Astrocyte (in vitro differentiated cells and primary cell): Measurements from ENCODE around the gene NDUFS2. TPM values are rescaled to one million over a fixed set of nuclear protein-coding genes. Genes with fewer than 3 reads are reported as not detected.

Source experiments
- DNase-seq: peaks from one replicate; pipeline ENCODE4 v3.0.0-alpha.2; 2010; ENCODE audit warnings: low read depth
- FAIRE-seq: peaks from 2 replicates; lab custom pipeline; 2011; peaks lifted over from hg19 to GRCh38; lab: Jason Lieb, UNC
- H2AFZ ChIP-seq: 2 replicates; pipeline ENCODE4 v1.6.0; 2012; ENCODE audit warnings: low read depth, low read length, inconsistent platforms
- H3K27ac ChIP-seq: 2 replicates; pipeline ENCODE4 v1.5.1; 2011; ENCODE audit warnings: low read depth, low read length, inconsistent platforms
- H3K27me3 ChIP-seq: 2 replicates; pipeline ENCODE4 v1.6.0; 2011; ENCODE audit warnings: low read length, inconsistent platforms; ENCODE audit not compliant: insufficient read depth
- H3K36me3 ChIP-seq: 2 replicates; pipeline ENCODE4 v1.5.1; 2011; ENCODE audit warnings: low read length, inconsistent platforms; ENCODE audit not compliant: insufficient read depth
- H3K4me1 ChIP-seq: 2 replicates; pipeline ENCODE4 v1.5.1; 2011; ENCODE audit warnings: low read length, inconsistent platforms; ENCODE audit not compliant: insufficient read depth
- H3K4me2 ChIP-seq: 2 replicates; pipeline ENCODE4 v1.6.0; 2012; ENCODE audit warnings: low read length, inconsistent platforms
- H3K4me3 ChIP-seq: 2 replicates; pipeline ENCODE4 v1.5.1; 2011; ENCODE audit warnings: low read depth, mild to moderate bottlenecking, low read length, inconsistent platforms; ENCODE audit not compliant: insufficient read depth
- H3K79me2 ChIP-seq: 2 replicates; pipeline ENCODE4 v1.6.0; 2012; ENCODE audit warnings: mild to moderate bottlenecking, low read length, inconsistent platforms; ENCODE audit not compliant: insufficient read depth
- H3K9ac ChIP-seq: 2 replicates; pipeline ENCODE4 v1.6.0; 2012; ENCODE audit warnings: mild to moderate bottlenecking, low read length, inconsistent platforms
- H3K9me3 ChIP-seq: 2 replicates; pipeline ENCODE4 v1.5.1; 2012; ENCODE audit warnings: low read depth, mild to moderate bottlenecking, low read length, inconsistent platforms; ENCODE audit not compliant: insufficient read depth
- H4K20me1 ChIP-seq: 2 replicates; pipeline ENCODE4 v1.6.0; 2012; ENCODE audit warnings: low read length, inconsistent platforms; ENCODE audit not compliant: insufficient read depth
- H3K27ac Mint-ChIP-seq: one replicate; pipeline ENCODE4 v1.8.0; 2021; ENCODE audit warnings: mild to moderate bottlenecking, mixed read lengths; ENCODE audit not compliant: unreplicated experiment
- H3K27me3 Mint-ChIP-seq: one replicate; pipeline ENCODE4 v1.8.0; 2021; ENCODE audit warnings: low read depth, mixed read lengths; ENCODE audit not compliant: unreplicated experiment
- H3K36me3 Mint-ChIP-seq: one replicate; pipeline ENCODE4 v1.8.0; 2021; ENCODE audit warnings: low read depth, mixed read lengths; ENCODE audit not compliant: unreplicated experiment
- H3K4me1 Mint-ChIP-seq: one replicate; pipeline ENCODE4 v1.8.0; 2021; ENCODE audit warnings: low read depth, mixed read lengths; ENCODE audit not compliant: unreplicated experiment
- H3K4me3 Mint-ChIP-seq: one replicate; pipeline ENCODE4 v1.8.0; 2021; ENCODE audit warnings: mild to moderate bottlenecking, moderate library complexity, mixed read lengths; ENCODE audit not compliant: unreplicated experiment
- H3K9me3 Mint-ChIP-seq: one replicate; pipeline ENCODE4 v1.8.0; 2021; ENCODE audit warnings: mild to moderate bottlenecking, mixed read lengths; ENCODE audit not compliant: unreplicated experiment
- EZH2 ChIP-seq: IDR thresholded peaks from 2 replicates; pipeline ENCODE4 v1.6.1; 2012; ENCODE audit warnings: mild to moderate bottlenecking, low read length, inconsistent platforms; ENCODE audit not compliant: insufficient read depth
- total RNA-seq: library from RNA; stranded (reverse); gene quantifications from 2 replicates; pipeline ENCODE4 v1.2.1, GENCODE V29; 2021
- TF ChIP-seq, protein P1 (sequence below): IDR thresholded peaks from 2 replicates; pipeline ENCODE4 v1.5.1; 2011; ENCODE audit warnings: low read depth, mild to moderate bottlenecking, inconsistent platforms, low read length, moderate library complexity; ENCODE audit not compliant: insufficient read depth

Gene NDUFS2
- total RNA-seq, 1 donor from 2014 or later: 59.9 TPM

DNA sequence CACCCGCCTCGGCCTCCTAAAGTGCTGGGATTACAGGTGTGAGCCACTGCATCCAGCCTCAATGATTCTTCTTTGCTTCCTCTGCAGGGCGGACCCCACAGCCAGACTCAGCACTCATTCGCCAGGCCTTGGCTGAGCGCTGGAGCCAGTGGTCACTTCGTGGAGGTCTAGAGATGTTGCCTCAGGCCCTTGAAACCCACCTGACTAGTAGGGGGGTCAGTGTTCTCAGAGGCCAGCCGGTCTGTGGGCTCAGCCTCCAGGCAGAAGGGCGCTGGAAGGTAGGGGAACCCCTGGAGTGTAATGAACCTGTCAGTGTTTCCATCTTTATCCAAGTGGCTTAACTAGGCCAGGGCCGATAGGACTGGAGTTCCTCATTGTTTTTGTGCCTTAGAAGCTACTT, 33.3 kb upstream of the NDUFS2 start:
- peaks cover 16% of the 10 kb centered on the region for H3K4me1 Mint-ChIP-seq
- no peaks in the 10 kb centered on the region for H3K9me3 ChIP-seq
- H3K9ac ChIP-seq: no peak overlapping the region
- H3K36me3 ChIP-seq: peaks cover 17% of the 10 kb centered on the region
- H3K36me3 Mint-ChIP-seq: peaks cover 25% of the 10 kb centered on the region
- H3K27me3 Mint-ChIP-seq: no peaks in the 10 kb centered on the region
- no peak overlapping the region for H3K27ac ChIP-seq
- H3K4me3 ChIP-seq: no peak overlapping the region
- peaks cover 14% of the 10 kb centered on the region for H4K20me1 ChIP-seq
- FAIRE-seq: no peak
- no peak overlapping the region for H3K4me3 Mint-ChIP-seq
- peaks cover 10% of the 10 kb centered on the region for H3K79me2 ChIP-seq
- no peaks in the 10 kb centered on the region for H3K9me3 Mint-ChIP-seq
- no peaks in the 10 kb centered on the region for H3K27me3 ChIP-seq
- DNase-seq: no peak
- H3K4me2 ChIP-seq: no peak overlapping the region
- H2AFZ ChIP-seq: no peak overlapping the region
- H3K4me1 ChIP-seq: peaks cover 25% of the 10 kb centered on the region
- H3K27ac Mint-ChIP-seq: no peak overlapping the region
- TF ChIP-seq EZH2: no peak
- TF ChIP-seq, protein P1, sequence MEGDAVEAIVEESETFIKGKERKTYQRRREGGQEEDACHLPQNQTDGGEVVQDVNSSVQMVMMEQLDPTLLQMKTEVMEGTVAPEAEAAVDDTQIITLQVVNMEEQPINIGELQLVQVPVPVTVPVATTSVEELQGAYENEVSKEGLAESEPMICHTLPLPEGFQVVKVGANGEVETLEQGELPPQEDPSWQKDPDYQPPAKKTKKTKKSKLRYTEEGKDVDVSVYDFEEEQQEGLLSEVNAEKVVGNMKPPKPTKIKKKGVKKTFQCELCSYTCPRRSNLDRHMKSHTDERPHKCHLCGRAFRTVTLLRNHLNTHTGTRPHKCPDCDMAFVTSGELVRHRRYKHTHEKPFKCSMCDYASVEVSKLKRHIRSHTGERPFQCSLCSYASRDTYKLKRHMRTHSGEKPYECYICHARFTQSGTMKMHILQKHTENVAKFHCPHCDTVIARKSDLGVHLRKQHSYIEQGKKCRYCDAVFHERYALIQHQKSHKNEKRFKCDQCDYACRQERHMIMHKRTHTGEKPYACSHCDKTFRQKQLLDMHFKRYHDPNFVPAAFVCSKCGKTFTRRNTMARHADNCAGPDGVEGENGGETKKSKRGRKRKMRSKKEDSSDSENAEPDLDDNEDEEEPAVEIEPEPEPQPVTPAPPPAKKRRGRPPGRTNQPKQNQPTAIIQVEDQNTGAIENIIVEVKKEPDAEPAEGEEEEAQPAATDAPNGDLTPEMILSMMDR: no peak

DNA sequence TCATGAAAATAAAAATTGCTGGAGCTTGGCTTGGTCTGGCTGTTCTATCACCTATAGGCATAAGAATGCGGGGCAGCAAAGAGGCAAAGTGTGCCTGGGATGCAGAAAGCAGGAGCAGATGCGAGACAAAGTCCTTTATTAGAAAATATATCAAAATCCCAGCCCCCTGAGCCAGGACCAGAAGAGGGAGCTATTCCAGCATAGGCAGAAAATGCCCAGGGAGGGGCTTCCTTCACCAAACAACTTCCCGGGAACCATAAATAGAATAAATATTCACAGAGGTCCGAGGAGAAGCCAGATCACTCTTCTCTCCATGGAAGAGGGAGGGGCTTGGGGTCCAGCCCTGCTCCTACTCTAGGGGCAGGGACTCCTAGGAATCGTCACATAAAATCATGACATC, 31.0 kb upstream of the NDUFS2 start:
- Histone ChIP-seq H3K9ac (no peak overlapping the region), H3K4me2 (no peak overlapping the region), H3K36me3 (peaks cover 21% of the 10 kb centered on the region), H3K79me2 (peaks cover 15% of the 10 kb centered on the region), H4K20me1 (peaks cover 14% of the 10 kb centered on the region), H3K27me3 (no peaks in the 10 kb centered on the region), H3K9me3 (no peaks in the 10 kb centered on the region), H3K27ac (no peak overlapping the region), H3K4me1 (peaks cover 23% of the 10 kb centered on the region), H2AFZ (no peak overlapping the region), H3K4me3 (no peak overlapping the region)
- TF ChIP-seq, protein P1: no peak
- TF ChIP-seq EZH2: no peak
- no peak overlapping the region for H3K27ac Mint-ChIP-seq
- FAIRE-seq (no peak), DNase-seq (no peak)
- H3K4me1 Mint-ChIP-seq: peaks cover 21% of the 10 kb centered on the region
- peaks cover 39% of the 10 kb centered on the region for H3K36me3 Mint-ChIP-seq
- no peak overlapping the region for H3K4me3 Mint-ChIP-seq
- H3K9me3 Mint-ChIP-seq: no peaks in the 10 kb centered on the region
- no peaks in the 10 kb centered on the region for H3K27me3 Mint-ChIP-seq

DNA sequence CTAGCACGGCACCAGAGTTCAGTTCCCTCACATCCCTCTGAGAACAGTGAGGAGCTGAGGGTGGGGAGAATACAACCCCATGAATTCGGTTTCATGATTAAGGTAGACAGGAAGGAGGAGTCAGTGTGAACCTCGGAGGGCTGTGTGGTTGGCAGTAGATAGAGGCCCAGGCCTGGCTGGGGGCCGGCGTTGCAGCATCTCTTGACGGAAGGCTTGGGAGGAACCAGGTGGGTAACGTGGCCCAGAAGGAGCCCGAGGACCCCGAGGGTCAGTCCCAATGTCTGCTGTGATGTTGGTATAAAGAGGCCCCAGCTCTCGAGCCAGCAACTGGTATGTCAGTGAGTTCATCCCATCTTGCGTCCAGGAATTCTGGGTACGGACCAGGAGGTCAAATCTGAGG, 30.5 kb upstream of the NDUFS2 start:
- FAIRE-seq (no peak), DNase-seq (no peak)
- Histone ChIP-seq H4K20me1 (peaks cover 14% of the 10 kb centered on the region), H3K79me2 (peaks cover 19% of the 10 kb centered on the region), H3K36me3 (peaks cover 21% of the 10 kb centered on the region), H3K4me2 (no peak overlapping the region), H3K4me3 (no peak overlapping the region), H3K9ac (no peak overlapping the region), H3K9me3 (no peaks in the 10 kb centered on the region), H3K4me1 (peaks cover 25% of the 10 kb centered on the region), H3K27me3 (no peaks in the 10 kb centered on the region), H3K27ac (no peak overlapping the region), H2AFZ (no peak overlapping the region)
- H3K4me3 Mint-ChIP-seq: no peak overlapping the region
- no peaks in the 10 kb centered on the region for H3K27me3 Mint-ChIP-seq
- TF ChIP-seq EZH2: no peak
- TF ChIP-seq, protein P1: no peak
- no peaks in the 10 kb centered on the region for H3K9me3 Mint-ChIP-seq
- H3K36me3 Mint-ChIP-seq: peaks cover 44% of the 10 kb centered on the region
- H3K4me1 Mint-ChIP-seq: peaks cover 24% of the 10 kb centered on the region
- H3K27ac Mint-ChIP-seq: no peak overlapping the region
